BLaER1 (cell line): ENCODE data around the gene ACAP3.
A peak's percentile ranks its signal among the peaks of the same experiment; 100 is the strongest.
"Not testable (repeated sequence)": the region's sequence is repeated elsewhere in the genome, so short reads cannot be mapped to it uniquely, and the experiment has no call there.

ENCODE experiments used
- H3K27ac ChIP-seq: shearing (Covaris generic); formaldehyde crosslinking; 2 replicates; pipeline ENCODE4 v1.8.1; 2022
- H3K27me3 ChIP-seq: shearing (Covaris generic); formaldehyde crosslinking; 2 replicates; pipeline ENCODE4 v1.8.1; 2022
- H3K36me3 ChIP-seq: shearing (Covaris generic); formaldehyde crosslinking; 2 replicates; pipeline ENCODE4 v1.8.1; 2022
- H3K4me1 ChIP-seq: shearing (Covaris generic); formaldehyde crosslinking; 2 replicates; pipeline ENCODE4 v1.8.1; 2022
- H3K4me2 ChIP-seq: shearing (Covaris generic); formaldehyde crosslinking; 2 replicates; pipeline ENCODE4 v1.8.1; 2022
- H3K4me3 ChIP-seq: shearing (Covaris generic); formaldehyde crosslinking; 2 replicates; pipeline ENCODE4 v1.8.1; 2022
- H3K9ac ChIP-seq: shearing (Covaris generic); formaldehyde crosslinking; 2 replicates; pipeline ENCODE4 v1.8.1; 2022
- H3K9me3 ChIP-seq: shearing (Covaris generic); formaldehyde crosslinking; 2 replicates; pipeline ENCODE4 v1.8.1; 2022
- H4K20me1 ChIP-seq: shearing (Covaris generic); formaldehyde crosslinking; 2 replicates; pipeline ENCODE4 v1.8.1; 2022
- Cebpa-rat ChIP-seq: shearing (Covaris generic); IDR thresholded peaks from 2 replicates; pipeline ENCODE4 v1.8.1; 2022

ACAP3 gene

GRCh38 chr1:1259119-1259488, 48.6 kb downstream of the ACAP3 start:
- Histone ChIP-seq H3K27ac (peak overlapping the region; percentile 65; the same call in 1 of the 2 replicates), H3K36me3 (peaks cover 63% of the 10 kb centered on the region), H3K9ac (peak overlapping the region; percentile 59; the same call in 1 of the 2 replicates)

GRCh38 chr1:1256956-1257871, 50.5 kb downstream of the ACAP3 start:
- Histone ChIP-seq H3K9me3 (no peaks in the 10 kb centered on the region; the same call in 1 of the 2 replicates), H3K4me2 (peak overlapping the region; percentile 95), H3K36me3 (peaks cover 63% of the 10 kb centered on the region), H3K9ac (0 out of 2 replicates have a peak overlapping the region, but pooled peaks have one; percentile 19), H4K20me1 (peaks cover 90% of the 10 kb centered on the region), H3K4me1 (peaks cover 99% of the 10 kb centered on the region), H3K4me3 (no peak overlapping the region), H3K27ac (peak overlapping the region; percentile 82), H3K27me3 (no peaks in the 10 kb centered on the region)
- no peak for TF ChIP-seq Cebpa-rat

More at GRCh38 chr1:1259119-1259488, 48.6 kb downstream of the ACAP3 start:
- Histone ChIP-seq H3K9me3 (no peaks in the 10 kb centered on the region; the same call in 1 of the 2 replicates), H3K4me1 (peaks cover 92% of the 10 kb centered on the region), H3K4me2 (peak overlapping the region; percentile 80), H4K20me1 (peaks cover 90% of the 10 kb centered on the region), H3K27me3 (no peaks in the 10 kb centered on the region), H3K4me3 (no peak overlapping the region)
- no peak for TF ChIP-seq Cebpa-rat

GRCh38 chr1:1255611-1256010, 52.1 kb downstream of the ACAP3 start:
- peak overlapping the region; percentile 95 for H3K4me2 ChIP-seq
- H3K36me3 ChIP-seq = peaks cover 64% of the 10 kb centered on the region
- peak overlapping the region; percentile 82 for H3K27ac ChIP-seq
- peak overlapping the region; percentile 75 for H3K9ac ChIP-seq
- peak overlapping the region; percentile 51 for H3K4me3 ChIP-seq
- no peak for TF ChIP-seq Cebpa-rat
- H3K9me3 ChIP-seq = no peaks in the 10 kb centered on the region; the same call in 1 of the 2 replicates
- H3K4me1 ChIP-seq = peaks cover 99% of the 10 kb centered on the region
- no peaks in the 10 kb centered on the region for H3K27me3 ChIP-seq
- peaks cover 82% of the 10 kb centered on the region for H4K20me1 ChIP-seq

GRCh38 chr1:1255078-1255477, 52.7 kb downstream of the ACAP3 start:
- no peak for TF ChIP-seq Cebpa-rat
- peaks cover 99% of the 10 kb centered on the region for H3K4me1 ChIP-seq

GRCh38 chr1:1254667-1254998, 53.1 kb downstream of the ACAP3 start:
- H3K4me2 ChIP-seq = peak overlapping the region; percentile 95
- H3K4me1 ChIP-seq = peaks cover 99% of the 10 kb centered on the region
- H3K27me3 ChIP-seq = no peaks in the 10 kb centered on the region
- peaks cover 64% of the 10 kb centered on the region for H3K36me3 ChIP-seq
- no peaks in the 10 kb centered on the region; the same call in 1 of the 2 replicates for H3K9me3 ChIP-seq
- H3K27ac ChIP-seq = peak overlapping the region; percentile 82
- no peak for TF ChIP-seq Cebpa-rat
- no peak overlapping the region for H3K4me3 ChIP-seq
- H4K20me1 ChIP-seq = peaks cover 77% of the 10 kb centered on the region
- H3K9ac ChIP-seq = peak overlapping the region; percentile 75

More at GRCh38 chr1:1255078-1255477, 52.7 kb downstream of the ACAP3 start:
- H3K27ac ChIP-seq = peak overlapping the region; percentile 82
- peak overlapping the region; percentile 95 for H3K4me2 ChIP-seq
- peak overlapping the region; percentile 51 for H3K4me3 ChIP-seq
- H3K9me3 ChIP-seq = no peaks in the 10 kb centered on the region; the same call in 1 of the 2 replicates
- H3K27me3 ChIP-seq = no peaks in the 10 kb centered on the region
- H3K9ac ChIP-seq = peak overlapping the region; percentile 75
- peaks cover 79% of the 10 kb centered on the region for H4K20me1 ChIP-seq
- H3K36me3 ChIP-seq = peaks cover 64% of the 10 kb centered on the region

- Histone ChIP-seq H3K27me3 (no peaks in the 10 kb centered on the region), H3K36me3 (peaks cover 61% of the 10 kb centered on the region), H3K4me1 (peaks cover 98% of the 10 kb centered on the region), H3K9ac (peak overlapping the region; percentile 75), H3K9me3 (no peaks in the 10 kb centered on the region; the same call in 1 of the 2 replicates), H3K27ac (peak overlapping the region; percentile 82), H3K4me3 (no peak overlapping the region), H4K20me1 (peaks cover 76% of the 10 kb centered on the region), H3K4me2 (peak overlapping the region; percentile 95)
- no peak for TF ChIP-seq Cebpa-rat
These were observed 53.6 kb downstream of the ACAP3 start for GRCh38 chr1:1253972-1254666.

GRCh38 chr1:1253314-1253713, 54.4 kb downstream of the ACAP3 start:
- Histone ChIP-seq H3K9me3 (no peaks in the 10 kb centered on the region; the same call in 1 of the 2 replicates), H3K36me3 (peaks cover 53% of the 10 kb centered on the region), H3K4me1 (peaks cover 90% of the 10 kb centered on the region), H3K4me2 (peak overlapping the region; percentile 49), H3K27ac (no peak overlapping the region), H3K9ac (no peak overlapping the region), H3K4me3 (no peak overlapping the region), H4K20me1 (peaks cover 72% of the 10 kb centered on the region), H3K27me3 (peaks cover 4% of the 10 kb centered on the region)
- TF ChIP-seq Cebpa-rat = no peak

- H3K36me3 ChIP-seq = peaks cover 35% of the 10 kb centered on the region
- peak overlapping the region; percentile 78 for H3K27ac ChIP-seq
- no peak overlapping the region for H3K4me3 ChIP-seq
- H4K20me1 ChIP-seq = peaks cover 79% of the 10 kb centered on the region
- no peaks in the 10 kb centered on the region for H3K9me3 ChIP-seq
- peaks cover 85% of the 10 kb centered on the region for H3K4me1 ChIP-seq
- no peak for TF ChIP-seq Cebpa-rat
- peaks cover 29% of the 10 kb centered on the region for H3K27me3 ChIP-seq
- peak overlapping the region; percentile 94 for H3K4me2 ChIP-seq
- peak overlapping the region; percentile 48 for H3K9ac ChIP-seq
These were observed 56.9 kb downstream of the ACAP3 start for GRCh38 chr1:1250786-1251284.

GRCh38 chr1:1248009-1248913, 59.5 kb downstream of the ACAP3 start:
- H3K9me3 ChIP-seq, H3K27ac ChIP-seq, H3K4me2 ChIP-seq, H3K9ac ChIP-seq, H3K4me3 ChIP-seq: not testable (repeated sequence)
- Histone ChIP-seq H3K36me3 (peaks cover 14% of the 10 kb centered on the region), H4K20me1 (peaks cover 71% of the 10 kb centered on the region), H3K4me1 (peaks cover 75% of the 10 kb centered on the region), H3K27me3 (peaks cover 43% of the 10 kb centered on the region)
